A549 (cell line): ENCODE measurements around the gene CD8B.

Experiments
- CBX2 ChIP-seq: fragments of 200-600 bp; sonication (generic); IDR thresholded peaks from 2 replicates; pipeline ENCODE4 v1.6.1; 2016; ENCODE audit warnings: low read depth, mild to moderate bottlenecking, borderline replicate concordance
- CEBPB ChIP-seq, 2 experiments: fragments of >200 bp in 1 of 2; sonication (Bioruptor Twin) in 1 of 2; formaldehyde crosslinking in 1 of 2; IDR thresholded peaks; 2 replicates each; pipeline ENCODE4 v1.6.1; 2012 to 2016
- EHMT2 ChIP-seq: fragments of 200-600 bp; sonication (generic); IDR thresholded peaks from 2 replicates; pipeline ENCODE4 v1.6.1; 2016; ENCODE audit warnings: antibody characterized with exemption, low read depth, mild to moderate bottlenecking, moderate library complexity
- EP300 ChIP-seq, 2 experiments: fragments of >200 bp; sonication (Bioruptor Twin); formaldehyde crosslinking; IDR thresholded peaks; 2 replicates in 1 of 2; 3 replicates in 1 of 2; pipeline ENCODE4 v1.6.1; 2016 to 2017
- GATA3 ChIP-seq: IDR thresholded peaks from 2 replicates; pipeline ENCODE4 v1.6.1; 2012; ENCODE audit warnings: borderline replicate concordance
- NFE2L2 ChIP-seq: fragments of 150-350 bp; conservative IDR thresholded peaks from 2 replicates; pipeline ENCODE4 v1.6.1; 2014; ENCODE audit warnings: low read length
- POLR2A ChIP-seq: IDR thresholded peaks from 2 replicates; pipeline ENCODE4 v1.6.1; 2012; ENCODE audit warnings: mild to moderate bottlenecking, low read length
- RAD21 ChIP-seq, 2 experiments: fragments of >200 bp in 1 of 2; sonication (Bioruptor Twin) in 1 of 2; formaldehyde crosslinking in 1 of 2; IDR thresholded peaks in 1 of 2; conservative IDR thresholded peaks in 1 of 2; 2 replicates in 1 of 2; 3 replicates in 1 of 2; pipeline ENCODE4 v1.6.1; 2012 to 2018; ENCODE audit warnings: inconsistent platforms in 1 of 2
- RARB ChIP-seq: fragments of 250-450 bp; sonication (Bioruptor Pico); IDR thresholded peaks from 2 replicates; pipeline ENCODE4 v1.8.0; 2021; ENCODE audit warnings: mild to moderate bottlenecking, moderate library complexity
- SMC3 ChIP-seq: fragments of >200 bp; sonication (Bioruptor Twin); formaldehyde crosslinking; IDR thresholded peaks from 3 replicates; pipeline ENCODE4 v1.6.1; 2018; ENCODE audit warnings: inconsistent platforms
- SREBF2 ChIP-seq: fragments of 450-650 bp; IDR thresholded peaks from 2 replicates; pipeline ENCODE4 v1.6.1; 2014; ENCODE audit warnings: mild to moderate bottlenecking, moderate library complexity
- ZC3H11A ChIP-seq: fragments of 450-650 bp; IDR thresholded peaks from 2 replicates; pipeline ENCODE4 v1.6.1; 2014; ENCODE audit warnings: antibody characterized with exemption, mild to moderate bottlenecking
- TF ChIP-seq, protein P1 (sequence below): fragments of >200 bp; sonication (Bioruptor Twin); formaldehyde crosslinking; IDR thresholded peaks from 3 replicates; pipeline ENCODE4 v1.5.1; 2016
- TF ChIP-seq, protein P2 (sequence below): fragments of 200-600 bp; sonication (generic); IDR thresholded peaks from 2 replicates; pipeline ENCODE4 v1.6.1; 2016; ENCODE audit warnings: antibody characterized with exemption, mild to moderate bottlenecking, moderate library complexity

DNA sequence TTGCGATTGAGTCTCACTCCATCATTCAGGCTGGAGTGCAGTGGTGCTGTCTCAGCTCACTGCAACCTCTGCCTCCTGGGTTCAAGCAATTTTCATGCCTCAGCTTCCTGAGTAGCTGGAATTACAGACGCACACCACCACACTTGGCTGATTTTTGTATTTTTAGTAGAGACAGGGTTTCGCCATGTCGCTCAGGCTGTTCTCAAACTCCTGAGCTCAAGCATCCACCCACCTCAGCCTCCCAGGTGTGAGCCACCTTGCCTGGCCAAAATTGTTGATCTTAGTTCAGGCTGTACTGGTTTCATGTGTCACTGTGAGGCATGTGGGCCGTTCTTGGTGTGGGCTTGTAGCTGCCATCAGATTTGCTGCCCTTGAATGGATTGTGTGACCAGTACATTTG, 89.1 kb downstream of the CD8B start:
- TF ChIP-seq POLR2A (no peak), RARB (CRISPR knock-in tag) (no peak), CEBPB (IDR thresholded peaks at IDR 0.05) (no peak), NFE2L2 (no peak), EP300 (IDR thresholded peaks at IDR 0.05) (no peak), CBX2 (no peak), GATA3 (no peak), RAD21 (conservative IDR thresholded peaks at IDR 0.05 in 1 of 2, IDR thresholded peaks at IDR 0.05 in 1 of 2) (no peak), SREBF2 (no peak), SMC3 (no peak), ZC3H11A (no peak), EHMT2 (no peak)
- TF ChIP-seq, protein P1, sequence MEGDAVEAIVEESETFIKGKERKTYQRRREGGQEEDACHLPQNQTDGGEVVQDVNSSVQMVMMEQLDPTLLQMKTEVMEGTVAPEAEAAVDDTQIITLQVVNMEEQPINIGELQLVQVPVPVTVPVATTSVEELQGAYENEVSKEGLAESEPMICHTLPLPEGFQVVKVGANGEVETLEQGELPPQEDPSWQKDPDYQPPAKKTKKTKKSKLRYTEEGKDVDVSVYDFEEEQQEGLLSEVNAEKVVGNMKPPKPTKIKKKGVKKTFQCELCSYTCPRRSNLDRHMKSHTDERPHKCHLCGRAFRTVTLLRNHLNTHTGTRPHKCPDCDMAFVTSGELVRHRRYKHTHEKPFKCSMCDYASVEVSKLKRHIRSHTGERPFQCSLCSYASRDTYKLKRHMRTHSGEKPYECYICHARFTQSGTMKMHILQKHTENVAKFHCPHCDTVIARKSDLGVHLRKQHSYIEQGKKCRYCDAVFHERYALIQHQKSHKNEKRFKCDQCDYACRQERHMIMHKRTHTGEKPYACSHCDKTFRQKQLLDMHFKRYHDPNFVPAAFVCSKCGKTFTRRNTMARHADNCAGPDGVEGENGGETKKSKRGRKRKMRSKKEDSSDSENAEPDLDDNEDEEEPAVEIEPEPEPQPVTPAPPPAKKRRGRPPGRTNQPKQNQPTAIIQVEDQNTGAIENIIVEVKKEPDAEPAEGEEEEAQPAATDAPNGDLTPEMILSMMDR, result no peak
- TF ChIP-seq, protein P2, sequence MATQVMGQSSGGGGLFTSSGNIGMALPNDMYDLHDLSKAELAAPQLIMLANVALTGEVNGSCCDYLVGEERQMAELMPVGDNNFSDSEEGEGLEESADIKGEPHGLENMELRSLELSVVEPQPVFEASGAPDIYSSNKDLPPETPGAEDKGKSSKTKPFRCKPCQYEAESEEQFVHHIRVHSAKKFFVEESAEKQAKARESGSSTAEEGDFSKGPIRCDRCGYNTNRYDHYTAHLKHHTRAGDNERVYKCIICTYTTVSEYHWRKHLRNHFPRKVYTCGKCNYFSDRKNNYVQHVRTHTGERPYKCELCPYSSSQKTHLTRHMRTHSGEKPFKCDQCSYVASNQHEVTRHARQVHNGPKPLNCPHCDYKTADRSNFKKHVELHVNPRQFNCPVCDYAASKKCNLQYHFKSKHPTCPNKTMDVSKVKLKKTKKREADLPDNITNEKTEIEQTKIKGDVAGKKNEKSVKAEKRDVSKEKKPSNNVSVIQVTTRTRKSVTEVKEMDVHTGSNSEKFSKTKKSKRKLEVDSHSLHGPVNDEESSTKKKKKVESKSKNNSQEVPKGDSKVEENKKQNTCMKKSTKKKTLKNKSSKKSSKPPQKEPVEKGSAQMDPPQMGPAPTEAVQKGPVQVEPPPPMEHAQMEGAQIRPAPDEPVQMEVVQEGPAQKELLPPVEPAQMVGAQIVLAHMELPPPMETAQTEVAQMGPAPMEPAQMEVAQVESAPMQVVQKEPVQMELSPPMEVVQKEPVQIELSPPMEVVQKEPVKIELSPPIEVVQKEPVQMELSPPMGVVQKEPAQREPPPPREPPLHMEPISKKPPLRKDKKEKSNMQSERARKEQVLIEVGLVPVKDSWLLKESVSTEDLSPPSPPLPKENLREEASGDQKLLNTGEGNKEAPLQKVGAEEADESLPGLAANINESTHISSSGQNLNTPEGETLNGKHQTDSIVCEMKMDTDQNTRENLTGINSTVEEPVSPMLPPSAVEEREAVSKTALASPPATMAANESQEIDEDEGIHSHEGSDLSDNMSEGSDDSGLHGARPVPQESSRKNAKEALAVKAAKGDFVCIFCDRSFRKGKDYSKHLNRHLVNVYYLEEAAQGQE, result no peak
